H1 (cell line): ENCODE measurements around the gene DIPK1C. TPM values are rescaled to one million over a fixed set of nuclear protein-coding genes. Genes with fewer than 3 reads are reported as not detected.

Source experiments
- CTCF ChIA-PET: fragments of 300-600 bp; sonication (Branson Sonifier 250); formaldehyde crosslinking; loops from one replicate; lab custom pipeline; 2021; ENCODE audit not compliant: partially characterized antibody; lab: Charles Lee
- POLR2A ChIA-PET: fragments of 300-600 bp; sonication (Branson Sonifier 250); formaldehyde crosslinking; loops from one replicate; lab custom pipeline; 2021; ENCODE audit warnings: inconsistent platforms; ENCODE audit not compliant: partially characterized antibody; lab: Charles Lee
- DNase-seq, 2 experiments: peaks; one replicate each; pipeline versions ENCODE4 v3.0.0 to v3.0.0-alpha.2; 2010 to 2022; ENCODE audit warnings: low spot score in 2 of 2, low read depth in 1 of 2, mixed read lengths in 1 of 2
- FAIRE-seq: peaks from 2 replicates; lab custom pipeline; 2011; peaks lifted over from hg19 to GRCh38; lab: Jason Lieb, UNC
- H2AFZ ChIP-seq: 2 replicates; pipeline ENCODE4 v1.8.1; 2012; ENCODE audit warnings: low read length, inconsistent platforms
- H2AK5ac ChIP-seq: 2 replicates; pipeline ENCODE4 v1.6.1; 2013; ENCODE audit warnings: low read depth, low read length
- H2BK120ac ChIP-seq: replicated peaks from 2 replicates; pipeline ENCODE3; 2013; ENCODE audit warnings: low read depth, low read length, inconsistent platforms
- H2BK12ac ChIP-seq: 2 replicates; pipeline ENCODE4 v1.6.1; 2013; ENCODE audit warnings: low read depth, low read length
- H2BK15ac ChIP-seq: 2 replicates; pipeline ENCODE4 v1.6.1; 2013; ENCODE audit warnings: low read length
- H2BK20ac ChIP-seq: 2 replicates; pipeline ENCODE4 v1.6.1; 2013; ENCODE audit warnings: low read length
- H2BK5ac ChIP-seq: 2 replicates; pipeline ENCODE4 v1.6.1; 2013; ENCODE audit warnings: low read depth, low read length
- H3K14ac ChIP-seq: 2 replicates; pipeline ENCODE4 v1.6.1; 2013; ENCODE audit warnings: inconsistent platforms; ENCODE audit not compliant: insufficient read length
- H3K18ac ChIP-seq: 2 replicates; pipeline ENCODE4 v1.6.1; 2013; ENCODE audit warnings: low read length; ENCODE audit errors: extremely low read depth
- H3K23ac ChIP-seq: 2 replicates; pipeline ENCODE4 v1.6.1; 2013; ENCODE audit warnings: inconsistent platforms; ENCODE audit not compliant: insufficient read length
- H3K23me2 ChIP-seq: 2 replicates; pipeline ENCODE4 v1.6.1; 2013; ENCODE audit warnings: low read depth, low read length
- H3K27ac ChIP-seq: 2 replicates; pipeline ENCODE4 v1.6.1; 2011; ENCODE audit warnings: low read depth, low read length, inconsistent platforms
- H3K27me3 ChIP-seq, 4 experiments: replicated peaks in 1 of 4; 1 replicate in 1 of 4; 2 replicates in 3 of 4; pipeline versions ENCODE4 v1.6.1 to v1.8.1; 2011 to 2013; ENCODE audit warnings: low read length in 3 of 4, mild to moderate bottlenecking in 3 of 4, inconsistent platforms in 2 of 4, mixed read lengths in 2 of 4, moderate library complexity in 1 of 4; ENCODE audit not compliant: control insufficient read depth in 3 of 4, insufficient read depth in 3 of 4; ENCODE audit errors: extremely low read depth in 1 of 4
- H3K36me3 ChIP-seq, 4 experiments: 2 replicates each; pipeline versions ENCODE4 v1.6.1 to v1.8.1; 2011 to 2013; ENCODE audit warnings: mild to moderate bottlenecking in 4 of 4, low read length in 3 of 4, moderate library complexity in 2 of 4, control low read depth in 1 of 4, inconsistent platforms in 1 of 4; ENCODE audit not compliant: insufficient read depth in 4 of 4, control insufficient read depth in 2 of 4
- H3K4ac ChIP-seq: replicated peaks from 2 replicates; pipeline ENCODE3; 2013; ENCODE audit warnings: low read length, low read depth, mixed read lengths, inconsistent platforms; ENCODE audit not compliant: insufficient read length
- H3K4me1 ChIP-seq, 4 experiments: replicated peaks in 1 of 4; 1 replicate in 1 of 4; 2 replicates in 3 of 4; pipeline versions ENCODE4 v1.6.1 to v1.8.1; 2011 to 2013; ENCODE audit warnings: low read length in 3 of 4, inconsistent platforms in 2 of 4, mixed read lengths in 1 of 4; ENCODE audit not compliant: insufficient read depth in 4 of 4, control insufficient read depth in 3 of 4
- H3K4me2 ChIP-seq, 2 experiments: 2 replicates each; pipeline versions ENCODE4 v1.6.1 to v1.8.1; 2011 to 2013; ENCODE audit warnings: low read depth in 2 of 2, low read length in 2 of 2, control low read depth in 1 of 2, inconsistent platforms in 1 of 2, mild to moderate bottlenecking in 1 of 2; ENCODE audit not compliant: insufficient read depth in 1 of 2
- H3K4me3 ChIP-seq, 4 experiments: fragments of 200-600, 300-600 bp in 1 of 4; sonication (generic), shearing (Covaris generic), sonication (Bioruptor Twin) in 1 of 4; 2 replicates each; pipeline versions ENCODE4 v1.5.1 to v1.8.1; 2011 to 2016; ENCODE audit warnings: low read length in 4 of 4, low read depth in 3 of 4, control low read depth in 2 of 4, inconsistent platforms in 2 of 4, mild to moderate bottlenecking in 2 of 4, mixed read lengths in 1 of 4, moderate library complexity in 1 of 4; ENCODE audit not compliant: insufficient read depth in 2 of 4; ENCODE audit errors: extremely low read depth in 1 of 4
- H3K56ac ChIP-seq: replicated peaks from 2 replicates; pipeline ENCODE3; 2013; ENCODE audit warnings: low read depth, mild to moderate bottlenecking, mixed read lengths, low read length, inconsistent platforms; ENCODE audit not compliant: insufficient read length
- H3K79me1 ChIP-seq: 2 replicates; pipeline ENCODE4 v1.6.1; 2013; ENCODE audit warnings: low read depth, low read length, control low read depth
- H3K79me2 ChIP-seq, 2 experiments: 2 replicates each; pipeline versions ENCODE4 v1.6.1 to v1.8.1; 2012 to 2013; ENCODE audit warnings: low read length in 2 of 2, mild to moderate bottlenecking in 2 of 2, inconsistent platforms in 1 of 2; ENCODE audit not compliant: insufficient read depth in 2 of 2, control insufficient read depth in 1 of 2
- H3K9ac ChIP-seq, 4 experiments: replicated peaks in 1 of 4; 1 replicate in 1 of 4; 2 replicates in 3 of 4; pipeline versions ENCODE4 v1.6.1 to v1.8.1; 2011 to 2013; ENCODE audit warnings: low read depth in 3 of 4, low read length in 3 of 4, control low read depth in 2 of 4, mild to moderate bottlenecking in 2 of 4, moderate library complexity in 2 of 4, inconsistent platforms in 1 of 4; ENCODE audit errors: extremely low read depth in 1 of 4
- H3K9me3 ChIP-seq, 2 experiments: 2 replicates each; pipeline versions ENCODE4 v1.6.1 to v1.8.1; 2012 to 2013; ENCODE audit warnings: mild to moderate bottlenecking in 2 of 2, moderate library complexity in 2 of 2, control low read depth in 1 of 2, inconsistent platforms in 1 of 2, low read depth in 1 of 2, low read length in 1 of 2, mixed read lengths in 1 of 2; ENCODE audit not compliant: insufficient read depth in 2 of 2
- H4K20me1 ChIP-seq, 2 experiments: replicated peaks in 1 of 2; 2 replicates each; pipeline versions ENCODE3 to v1.8.1; 2011 to 2013; ENCODE audit warnings: inconsistent platforms in 2 of 2, low read length in 2 of 2, mild to moderate bottlenecking in 1 of 2; ENCODE audit not compliant: insufficient read depth in 2 of 2, control insufficient read depth in 1 of 2
- H4K5ac ChIP-seq: 2 replicates; pipeline ENCODE4 v1.6.1; 2013; ENCODE audit warnings: low read length, low read depth, mixed read lengths, inconsistent platforms; ENCODE audit not compliant: insufficient read length
- H4K8ac ChIP-seq: 2 replicates; pipeline ENCODE4 v1.8.0; 2013; ENCODE audit warnings: mild to moderate bottlenecking, moderate library complexity, low read length, inconsistent platforms; ENCODE audit not compliant: insufficient read depth; ENCODE audit errors: extremely low read depth
- H4K91ac ChIP-seq: replicated peaks from 2 replicates; pipeline ENCODE3; 2013; ENCODE audit warnings: low read length, mixed read lengths, inconsistent platforms; ENCODE audit not compliant: insufficient read length
- POU5F1 ChIP-seq: IDR thresholded peaks from 2 replicates; pipeline ENCODE4 v1.6.1; 2011; ENCODE audit warnings: low read depth, mild to moderate bottlenecking, low read length, moderate library complexity
- TAF1 ChIP-seq: IDR thresholded peaks from 2 replicates; pipeline ENCODE4 v1.6.1; 2011; ENCODE audit warnings: mild to moderate bottlenecking, low read depth, low read length
- WGBS, 2 experiments: shearing (Covaris generic) in 1 of 2; methylation state at CpG; one replicate each; pipeline versions ENCODE4 v1.1.6 to v1.1.7; 2013 to 2015; ENCODE audit warnings: low lambda C conversion rate in 2 of 2, mixed read lengths in 2 of 2, inconsistent platforms in 1 of 2, low coverage in 1 of 2, missing lambda C conversion rate in 1 of 2; ENCODE audit not compliant: insufficient replicate concordance in 2 of 2, insufficient coverage in 1 of 2, insufficient read length in 1 of 2; ENCODE audit errors: extremely low coverage in 1 of 2, missing lambda C conversion rate in 1 of 2; 5-methylcytosine and 5-hydroxymethylcytosine counted together
- polyA plus RNA-seq, 7 experiments: library from polyadenylated mRNA; depleted of rRNA in 3 of 7; stranded (reverse) in 5 of 7; unstranded in 2 of 7; fragments of >200 nt in 5 of 7; fragments of 200-250 nt in 2 of 7; gene quantifications; 1 replicate in 5 of 7; 2 replicates in 1 of 7; 4 replicates in 1 of 7; pipeline versions ENCODE4 v1.2.1 to v1.2.3, GENCODE V29; 2011 to 2013; ENCODE audit warnings: missing spikeins in 2 of 7, mixed read lengths in 2 of 7
- total RNA-seq: library from RNA; stranded (reverse); fragmentation: NEBNext Ultra II Directional; extraction: Animal tissue kit (Norgen Biotek cat#: 25700); gene quantifications from 2 replicates; pipeline ENCODE4 v1.2.1, GENCODE V29; 2021

Gene DIPK1C
- total and polyA plus RNA-seq, 2 of the 8 experiments (the other 6 are each of a cell fraction or from before 2014, with no cell fraction given), result 0.08 TPM; not detected in 1

DNA sequence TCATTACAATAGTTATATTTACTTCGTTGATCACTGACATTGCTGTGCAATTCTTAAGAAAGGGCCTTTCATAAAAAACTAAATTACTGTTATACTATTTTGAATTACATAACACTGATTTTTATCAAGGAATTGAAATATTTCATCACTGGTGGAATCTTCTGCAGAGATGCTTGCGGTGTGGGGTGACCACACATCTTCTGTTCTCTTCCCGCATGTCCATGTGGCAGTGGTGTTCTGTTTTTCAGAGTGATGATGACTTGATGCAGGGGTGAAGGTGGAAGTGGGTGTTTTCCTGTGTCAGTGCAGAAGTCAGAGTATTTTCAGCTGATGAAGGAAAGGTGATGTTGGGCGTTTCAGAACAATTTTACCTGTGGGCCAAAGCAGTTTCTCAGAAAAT, 46.0 kb upstream of the DIPK1C start:
- H3K23me2 ChIP-seq, result no peaks in the 10 kb centered on the region
- H2BK120ac ChIP-seq, result no peak overlapping the region
- H3K4ac ChIP-seq, result no peak overlapping the region
- H2BK15ac ChIP-seq, result no peak overlapping the region
- no peak overlapping the region for H2AK5ac ChIP-seq
- peaks cover 5 to 19% of the 10 kb centered on the region in 2 experiments for H3K79me2 ChIP-seq
- no peak for TF ChIP-seq TAF1
- TF ChIP-seq POU5F1, result no peak
- DNase-seq, result no peak
- 90% methylated on average over 4 of the region's 4 CpGs; no CpG with 5 or more reads in 1 of the 2 experiments for WGBS, 2 experiments
- H3K18ac ChIP-seq, result no peak overlapping the region
- peaks cover 18 to 66% (median 43%) of the 10 kb centered on the region in 4 experiments for H3K36me3 ChIP-seq
- no peak overlapping the region for H3K23ac ChIP-seq
- no peak overlapping the region for H3K27ac ChIP-seq
- no peak overlapping the region for H2BK5ac ChIP-seq
- H3K4me1 ChIP-seq, result peaks cover 1 to 8% (median 3%) of the 10 kb centered on the region in 4 experiments; a peak in 5 of 7 replicates
- H4K91ac ChIP-seq, result no peak overlapping the region
- no peaks in the 10 kb centered on the region for H3K27me3 ChIP-seq
- peaks cover 10 to 15% of the 10 kb centered on the region in 2 experiments for H4K20me1 ChIP-seq
- no peak overlapping the region for H3K4me2 ChIP-seq
- no peak overlapping the region for H4K8ac ChIP-seq
- H3K79me1 ChIP-seq, result peaks cover 8% of the 10 kb centered on the region
- no peak overlapping the region for H3K14ac ChIP-seq
- H2BK12ac ChIP-seq, result no peak overlapping the region
- no peak for FAIRE-seq
- H2BK20ac ChIP-seq, result no peak overlapping the region
- no peak overlapping the region for H3K56ac ChIP-seq
- no peak overlapping the region for H2AFZ ChIP-seq
- H4K5ac ChIP-seq, result no peak overlapping the region
- POLR2A ChIA-PET, result no interaction called here
- no peak overlapping the region for H3K4me3 ChIP-seq
- H3K9ac ChIP-seq, result no peak overlapping the region
- CTCF ChIA-PET, result interaction anchor here (0.6 kb wide), 1 partner anchor 52 kb away, joined by 3 read pairs; no protein-coding TSS in a partner anchor
- H3K9me3 ChIP-seq, result no peaks in the 10 kb centered on the region
